NCI-H526 treated with DMSO at 0.1 percent for 48 hours (cell line): ENCODE measurements around the gene PDZRN3.
A peak's percentile ranks its signal among the peaks of the same experiment; 100 is the strongest.

Experiments used
- DNase-seq: peaks from one replicate; lab custom pipeline; 2025; lab: John Stamatoyannopoulos, UW

PDZRN3 gene

DNA sequence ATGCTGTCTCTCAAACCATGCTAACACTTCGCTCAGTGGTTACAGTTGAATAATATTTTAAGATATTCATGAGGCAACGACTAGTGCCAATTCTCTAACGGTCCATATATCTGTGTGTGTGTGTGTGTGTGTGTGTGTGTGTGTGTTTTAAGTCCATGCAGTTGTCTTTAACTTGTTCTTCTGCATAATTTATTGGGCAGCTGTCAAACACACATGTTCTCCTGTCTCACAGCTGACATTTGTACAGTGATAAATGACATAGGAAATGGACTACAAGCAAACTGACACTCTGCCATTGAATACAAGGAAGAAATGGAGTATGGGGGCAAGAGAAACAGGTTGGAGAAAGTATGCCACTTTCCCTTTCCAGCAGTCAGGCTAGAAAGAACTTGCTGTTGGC is 172.0 kb downstream of the PDZRN3 start:
- DNase-seq = no peak

DNA sequence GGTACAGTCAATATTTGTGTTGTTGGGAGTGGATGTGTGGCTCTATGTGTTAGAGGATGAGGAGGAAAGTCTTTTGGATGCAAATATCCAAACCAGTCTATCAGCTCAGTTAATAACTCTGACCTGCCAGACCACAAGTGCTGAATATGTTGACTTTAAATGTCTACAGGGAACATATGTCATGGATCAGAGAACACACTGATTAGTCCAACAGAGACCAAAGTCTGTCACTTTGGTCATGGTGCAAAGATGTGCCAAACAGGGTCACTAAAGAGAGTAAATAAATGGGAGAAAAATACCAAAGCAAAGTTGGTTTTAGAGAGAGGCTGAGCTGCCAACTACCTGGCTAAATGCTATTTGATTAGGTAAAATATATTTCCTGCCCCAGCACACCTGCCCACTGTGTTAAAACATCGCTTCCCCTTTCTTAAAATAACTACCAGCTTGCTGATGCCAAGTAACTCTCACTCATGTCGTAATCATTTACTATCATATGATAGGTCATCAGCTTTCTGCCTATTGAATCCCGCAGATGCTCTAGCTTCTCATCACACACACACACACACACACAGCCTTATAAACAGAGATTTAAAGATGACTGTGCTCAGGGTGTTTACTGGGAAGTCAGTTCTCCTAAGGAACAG is 173.3 kb downstream of the PDZRN3 start:
- DNase-seq = peak; percentile 74

DNA sequence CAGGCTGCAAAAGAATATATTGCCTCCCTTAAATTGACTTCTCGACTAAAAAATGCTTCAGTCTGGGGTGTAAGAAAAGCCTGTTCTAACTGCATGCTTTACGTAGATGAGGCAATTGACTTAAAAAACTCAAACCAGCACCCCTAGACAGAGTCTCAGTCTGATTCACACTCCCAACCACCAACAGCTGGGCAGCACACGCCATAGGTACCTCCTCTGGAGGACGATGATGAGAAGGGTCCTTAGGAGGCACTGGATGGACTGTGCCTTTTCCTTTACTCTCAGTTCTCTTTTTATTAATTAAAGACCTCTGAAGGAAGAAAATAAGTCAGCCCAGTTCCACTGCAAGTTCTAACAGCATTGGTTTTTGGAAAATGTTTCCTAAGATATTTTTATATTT is 175.0 kb downstream of the PDZRN3 start:
- no peak for DNase-seq

DNA sequence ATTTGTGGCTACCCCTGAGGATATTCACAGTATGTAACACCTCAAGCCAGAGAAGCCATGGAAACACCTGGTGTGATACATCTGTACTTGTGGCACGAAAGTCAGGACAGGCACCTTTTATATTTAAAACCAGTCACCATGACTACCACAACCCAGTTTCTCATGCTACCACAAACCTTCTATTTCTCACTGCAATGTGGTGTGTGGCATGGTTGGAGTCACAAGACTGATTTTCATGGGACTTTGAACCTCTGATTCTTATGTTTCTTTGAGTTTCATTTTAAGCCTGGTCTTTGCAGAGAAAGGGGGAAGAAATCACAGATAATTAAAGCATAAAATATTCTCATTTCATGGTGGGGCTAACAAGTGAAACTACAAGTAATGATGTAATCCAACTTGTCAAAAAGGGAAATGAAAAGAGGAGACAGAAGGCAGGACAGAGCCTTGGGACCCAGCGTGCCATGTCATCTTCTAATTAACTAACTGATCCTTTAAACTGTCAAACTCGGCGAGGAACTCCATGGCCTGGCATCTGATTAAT is 175.9 kb downstream of the PDZRN3 start:
- no peak for DNase-seq

DNA sequence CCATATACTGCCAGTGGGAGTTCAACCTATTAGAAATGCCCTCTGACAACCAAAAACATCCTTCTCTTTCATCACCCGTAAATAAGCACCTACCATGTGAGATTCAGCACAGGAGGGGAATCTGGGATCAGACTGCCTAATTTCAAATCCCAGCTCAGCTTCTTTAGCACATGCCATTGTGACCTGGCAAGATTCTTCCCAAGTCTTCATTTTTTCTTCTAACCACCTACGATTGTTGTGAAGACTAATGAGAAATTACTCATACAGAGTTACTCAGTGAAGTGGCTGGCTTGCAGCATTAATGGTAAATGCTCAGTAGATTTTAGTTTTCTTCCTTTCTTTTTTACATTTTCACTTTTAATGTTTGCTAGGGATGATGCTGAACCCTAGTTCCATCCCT is 176.7 kb downstream of the PDZRN3 start:
- no peak for DNase-seq

DNA sequence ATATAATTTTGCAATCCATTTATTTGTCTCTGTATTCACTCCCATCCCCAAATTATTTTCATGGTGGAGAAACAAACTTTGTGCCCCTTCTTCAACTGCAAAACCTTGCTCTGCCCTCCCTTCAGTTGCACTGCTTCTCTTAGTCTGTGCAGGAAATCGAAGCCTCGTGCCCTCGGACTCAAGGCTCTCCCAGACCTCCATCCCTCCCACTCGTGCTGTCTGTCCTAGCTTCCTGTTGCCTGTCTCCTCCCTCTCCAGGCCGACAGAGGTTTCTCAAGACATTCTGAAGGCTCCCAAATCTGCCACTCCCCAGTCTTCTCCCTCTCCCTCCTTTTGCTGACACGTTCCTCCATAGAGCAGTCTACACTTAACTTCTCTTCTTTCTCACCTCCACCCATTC is 177.6 kb downstream of the PDZRN3 start:
- DNase-seq = no peak

DNA sequence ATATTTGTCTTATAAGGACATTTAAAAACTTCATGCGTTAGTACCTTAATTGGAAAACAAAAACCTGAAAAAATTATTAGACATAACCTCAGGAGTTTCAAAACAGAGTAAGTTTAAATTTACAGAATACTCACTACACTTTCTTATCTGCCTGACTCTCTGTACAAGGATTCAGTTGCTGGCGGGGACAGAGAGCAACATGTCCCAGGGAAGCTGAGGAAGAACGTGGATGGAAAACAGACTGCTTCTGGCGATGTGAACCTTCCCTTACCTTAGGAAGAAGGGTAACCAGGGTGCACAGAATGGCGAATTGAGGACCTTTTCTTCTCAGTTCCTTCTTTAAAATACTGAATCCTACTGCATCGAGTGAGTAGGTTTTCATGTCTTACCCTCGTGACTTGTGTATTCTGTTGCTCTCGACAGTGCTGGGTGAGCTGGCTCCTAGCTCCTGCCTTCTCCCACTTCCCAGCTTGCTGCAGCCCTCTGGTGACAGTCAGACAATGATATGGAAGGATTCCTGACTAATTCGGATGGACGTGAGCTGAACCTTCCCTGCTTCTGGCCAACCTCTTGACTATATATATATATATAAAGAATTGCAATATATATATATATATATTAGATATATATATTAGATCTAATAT is 178.2 kb downstream of the PDZRN3 start:
- DNase-seq = no peak

DNA sequence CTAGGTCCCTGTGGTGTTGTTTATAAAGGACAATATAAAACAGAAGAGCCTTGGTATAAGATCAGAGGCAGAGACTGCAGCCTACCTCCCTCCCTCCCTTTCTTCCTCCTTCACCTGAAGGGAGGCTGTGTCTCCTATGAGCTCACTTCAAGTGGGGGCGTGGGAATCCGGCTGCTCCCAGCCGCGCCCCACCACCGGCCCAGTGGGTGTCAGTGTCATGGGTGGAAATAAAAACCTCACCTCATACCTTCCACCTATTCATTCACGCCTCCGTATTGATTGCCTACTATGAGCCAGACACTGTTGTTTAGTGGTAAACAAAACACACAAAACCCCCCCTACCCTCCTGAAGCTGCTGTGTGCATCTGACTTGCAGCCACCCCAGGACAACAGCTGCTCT is 181.9 kb downstream of the PDZRN3 start:
- DNase-seq = no peak

DNA sequence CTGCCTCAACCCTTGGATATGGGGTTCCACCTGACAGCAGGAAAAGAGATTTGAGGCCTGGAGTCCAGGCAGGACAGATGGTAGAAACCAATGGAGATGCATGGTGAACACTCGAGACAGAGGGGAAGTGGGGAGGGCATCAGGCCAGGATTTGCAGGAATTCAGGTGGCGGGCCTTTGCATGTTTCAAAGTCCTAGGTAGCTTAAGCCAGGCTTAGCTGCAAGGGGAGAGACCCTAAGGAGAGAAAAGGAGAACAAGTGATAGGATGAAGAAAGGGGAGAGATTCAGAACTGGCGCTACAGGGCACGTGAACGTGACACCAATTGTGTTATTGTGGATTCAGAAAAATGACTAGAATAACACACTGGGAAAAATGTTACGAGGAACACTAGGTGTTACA is 182.6 kb downstream of the PDZRN3 start:
- DNase-seq = no peak

DNA sequence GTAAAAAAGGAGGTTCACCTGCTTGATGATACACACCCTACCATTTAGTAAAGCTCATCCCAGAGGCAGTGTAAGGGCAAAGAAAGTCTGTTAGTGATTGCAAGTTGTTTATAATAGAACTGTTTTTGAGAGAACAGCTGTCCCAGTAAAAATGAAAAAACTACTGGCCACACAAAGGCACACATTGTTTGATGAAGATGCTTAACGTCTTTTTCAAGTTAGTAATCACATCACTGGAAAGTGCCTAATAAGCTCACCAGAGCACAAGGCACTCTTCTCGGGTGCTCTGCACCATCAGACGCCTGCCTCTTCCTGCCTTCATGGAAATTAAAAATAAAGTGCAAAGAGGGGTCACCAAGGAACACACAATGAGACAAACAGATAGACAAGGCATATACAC is 186.9 kb downstream of the PDZRN3 start:
- peak; percentile 37 for DNase-seq

DNA sequence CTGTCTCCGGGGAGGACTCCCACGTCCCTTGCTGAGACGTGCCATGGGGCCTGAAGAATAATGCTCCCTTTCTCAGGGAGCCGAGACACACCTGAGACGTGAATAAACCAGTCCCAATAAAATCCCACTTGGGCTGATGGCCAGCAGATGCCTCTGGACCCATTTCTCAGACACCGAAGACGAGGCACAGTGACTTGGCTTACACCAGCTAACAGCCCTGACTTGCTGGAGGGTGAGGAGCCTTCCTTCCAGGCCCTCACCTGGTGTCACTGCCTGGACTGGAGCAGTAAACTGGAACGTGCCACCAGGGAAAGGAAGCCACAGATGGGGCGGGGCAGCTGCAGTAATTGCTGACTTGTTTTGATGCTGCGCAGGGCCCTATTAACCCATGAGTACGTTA is 189.7 kb downstream of the PDZRN3 start:
- peak; percentile 18 for DNase-seq

DNA sequence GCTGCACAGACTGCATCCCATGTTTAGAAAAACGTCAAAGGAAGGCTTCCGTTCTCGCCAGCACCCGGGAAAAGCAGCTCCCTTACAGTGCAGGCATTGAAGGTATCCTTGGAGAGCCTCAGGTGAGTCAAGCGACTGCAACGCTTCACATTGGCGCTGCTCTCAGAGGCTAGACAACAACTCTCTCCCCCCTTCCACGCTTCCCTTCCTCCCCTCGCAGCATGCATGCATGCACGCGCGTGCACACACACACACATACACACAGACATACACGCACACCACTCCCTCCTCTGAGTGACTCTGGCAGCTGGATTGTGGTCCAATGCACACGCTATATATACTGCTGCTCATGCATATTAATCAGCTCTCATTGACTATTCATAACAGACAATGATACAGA is 191.1 kb downstream of the PDZRN3 start:
- DNase-seq = peak; percentile 80

DNA sequence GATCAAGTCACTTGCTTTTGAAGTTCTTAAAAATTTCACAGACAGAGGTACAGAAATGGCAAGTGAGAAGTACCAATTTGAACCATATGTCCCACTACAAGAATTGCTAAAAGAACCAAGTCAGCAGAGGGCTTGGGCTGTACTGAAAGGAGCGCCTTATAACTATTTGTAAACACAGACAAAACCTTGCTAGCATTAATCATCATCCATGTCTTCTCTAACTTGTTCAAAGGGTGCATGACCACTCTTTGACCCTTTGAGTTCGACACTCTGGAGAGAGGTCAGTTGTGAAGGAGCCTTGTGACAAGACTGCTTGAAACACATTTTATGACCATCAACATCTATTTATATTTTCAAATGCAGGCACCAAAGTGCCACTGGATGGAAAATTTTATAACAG is 191.7 kb downstream of the PDZRN3 start:
- no peak for DNase-seq

DNA sequence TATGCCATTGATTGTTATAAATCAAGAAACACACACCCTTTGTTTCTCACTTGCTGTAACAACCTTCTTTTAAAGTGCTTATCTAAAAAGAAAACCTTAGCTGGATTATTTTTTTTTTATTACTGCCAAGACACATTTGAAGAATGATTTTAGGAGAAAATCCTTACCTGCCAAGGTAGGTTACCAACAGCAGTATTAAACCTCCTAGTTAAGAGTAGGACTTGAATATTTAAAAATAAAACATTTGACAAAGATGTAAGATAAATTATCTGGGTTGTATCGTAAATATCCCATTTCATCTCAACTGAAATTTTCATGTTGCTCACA is 192.1 kb downstream of the PDZRN3 start:
- no peak for DNase-seq

DNA sequence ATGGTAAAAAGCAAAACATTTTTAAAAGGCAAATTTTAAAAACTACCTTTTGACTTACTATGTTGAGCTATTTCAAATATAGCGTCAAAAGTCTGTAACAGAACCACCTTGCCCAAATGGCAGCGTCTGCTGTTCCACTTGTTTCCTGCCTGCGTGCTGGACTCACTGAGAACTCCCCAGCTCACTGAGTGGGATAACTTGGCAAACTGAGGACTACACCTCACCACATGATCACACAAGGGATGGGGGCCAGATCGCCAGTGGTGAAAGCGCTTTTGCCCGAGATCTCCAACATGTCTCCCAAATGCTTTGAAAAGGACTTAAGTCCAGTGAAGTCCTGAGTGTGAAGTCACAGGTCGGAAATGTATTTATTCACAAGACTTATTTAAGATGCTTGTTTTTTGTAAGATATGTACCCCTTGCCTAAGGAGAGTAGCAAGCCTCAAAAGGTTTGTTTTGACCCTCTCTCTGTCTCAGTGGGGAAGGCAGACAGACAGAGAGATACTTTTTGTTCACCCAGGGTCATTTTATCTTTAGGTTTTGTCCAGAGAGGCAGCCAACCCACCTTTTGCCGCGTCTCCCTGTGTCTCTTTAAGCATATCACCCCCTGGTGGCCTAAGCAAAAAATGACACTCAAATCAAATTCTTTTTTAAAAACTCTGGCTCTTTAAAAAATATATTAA is 192.6 kb downstream of the PDZRN3 start:
- DNase-seq = peak; percentile 57

DNA sequence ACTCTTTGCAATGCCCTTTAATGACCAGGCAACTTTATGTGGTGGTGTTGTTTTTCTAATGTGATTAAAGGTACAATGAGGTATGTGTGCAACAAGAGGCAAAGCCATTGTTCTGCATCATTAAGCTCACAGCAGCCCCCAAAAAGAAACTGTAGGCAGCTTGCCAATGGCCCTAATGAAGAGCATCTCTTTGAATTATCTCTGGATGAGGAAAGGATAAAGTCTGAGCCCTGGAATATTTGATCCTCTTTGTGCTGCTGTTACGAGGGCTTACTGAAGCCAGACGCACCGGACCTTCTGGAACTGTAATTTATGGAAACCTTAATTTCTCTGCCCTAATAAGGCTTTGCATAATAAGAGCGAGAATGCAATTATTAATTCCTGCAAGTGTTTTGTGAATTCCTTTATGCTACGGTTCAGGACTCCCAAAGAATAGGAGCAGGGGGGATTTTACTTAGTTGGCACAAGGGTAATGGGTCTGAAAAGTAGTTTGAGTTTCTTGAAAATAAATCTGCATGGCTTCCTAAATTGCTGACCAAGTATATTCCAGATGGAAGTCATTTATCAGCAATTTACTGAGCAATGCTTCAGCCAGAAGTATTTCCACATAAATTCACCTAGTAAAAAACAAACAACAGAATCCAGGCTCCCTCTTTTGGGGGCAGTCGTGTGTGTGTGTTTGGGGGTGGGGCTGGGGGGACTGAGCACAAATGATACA is 193.4 kb downstream of the PDZRN3 start:
- DNase-seq = no peak

DNA sequence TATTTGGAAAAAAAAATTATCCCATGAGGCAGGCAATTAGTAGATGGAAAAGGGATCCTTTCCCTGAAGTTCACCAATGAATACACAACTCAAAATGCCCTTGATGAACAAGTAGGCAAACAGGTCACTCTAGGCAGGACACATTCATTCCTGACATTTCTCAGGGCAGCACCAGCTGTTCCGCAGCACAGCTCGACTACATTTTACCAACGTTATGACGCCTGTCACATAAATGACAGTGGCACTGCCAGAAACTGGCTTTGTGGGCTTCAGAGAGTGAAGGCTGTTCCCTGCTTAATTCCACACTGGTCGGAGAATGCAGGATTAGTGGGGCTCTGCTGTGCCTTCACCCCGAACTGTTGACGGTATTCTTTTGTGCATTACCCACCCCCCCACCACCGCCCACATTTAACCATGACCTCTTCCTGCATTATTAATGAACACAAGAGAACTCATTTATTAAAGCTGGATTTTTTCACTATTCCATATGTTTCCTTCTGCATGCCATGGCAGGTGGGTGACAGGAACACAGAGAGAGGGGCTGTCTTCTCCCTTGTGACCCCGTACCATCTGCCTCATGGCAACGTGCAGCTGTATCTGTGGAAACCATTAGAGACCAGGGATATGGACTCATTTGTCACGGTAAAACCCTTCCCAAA is 197.6 kb downstream of the PDZRN3 start:
- DNase-seq = no peak

DNA sequence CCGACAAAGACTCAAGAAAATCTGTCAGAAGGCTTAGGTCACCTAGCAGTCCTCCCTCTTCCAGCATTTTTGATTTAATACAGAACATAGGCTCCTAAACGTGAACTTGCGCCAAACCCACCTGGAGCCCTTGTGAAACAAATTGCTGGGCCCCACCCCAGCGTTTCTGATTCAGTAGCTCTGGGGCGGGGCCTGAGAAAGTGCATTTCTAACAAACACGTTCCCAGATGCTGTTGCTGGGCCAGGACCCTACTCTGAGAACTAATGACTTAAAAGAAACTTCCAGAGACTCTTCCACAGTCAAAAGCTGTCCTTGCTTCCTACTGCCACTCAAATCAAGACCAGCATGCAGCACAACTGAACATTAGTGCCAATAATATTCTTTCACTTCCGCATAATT is 198.1 kb downstream of the PDZRN3 start:
- DNase-seq = no peak

DNA sequence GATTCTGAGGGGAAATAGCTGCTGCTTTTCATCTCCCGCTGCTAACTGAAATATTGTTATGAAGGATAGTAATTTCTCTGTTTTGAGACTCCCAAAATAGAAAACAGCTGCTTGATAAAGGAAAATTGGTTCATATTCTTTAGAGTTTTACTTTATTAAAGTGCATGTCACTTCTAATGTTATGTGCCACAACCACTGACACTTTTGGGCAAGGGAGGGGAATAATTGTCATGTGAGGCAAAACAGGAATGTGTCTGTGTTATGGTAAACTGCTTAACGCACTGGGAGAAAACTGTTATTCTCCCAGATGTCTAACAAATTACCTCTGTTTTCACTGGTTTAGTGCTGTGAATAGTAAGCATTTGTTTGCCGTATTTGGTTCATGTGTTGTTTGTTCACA is 201.6 kb downstream of the PDZRN3 start:
- no peak for DNase-seq

DNA sequence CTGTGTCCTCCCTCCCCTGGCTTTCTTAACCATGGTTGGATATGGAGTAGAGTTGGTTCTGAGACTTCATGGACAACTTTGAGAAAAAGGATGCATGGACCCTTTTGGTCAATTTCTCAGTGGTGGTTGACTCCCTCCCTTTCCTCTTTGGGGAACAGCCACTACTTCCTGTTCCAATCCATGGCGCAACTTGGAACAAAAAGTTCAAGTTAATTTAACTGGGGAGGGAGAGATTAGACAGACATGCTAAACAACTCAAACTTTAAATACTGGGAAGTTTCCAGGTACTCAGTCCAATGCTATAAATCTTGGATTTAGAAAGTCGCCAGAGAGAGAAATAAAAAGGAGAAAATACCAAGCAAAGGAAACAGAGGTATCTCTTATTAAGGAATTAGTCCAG is 202.2 kb downstream of the PDZRN3 start:
- no peak for DNase-seq

DNA sequence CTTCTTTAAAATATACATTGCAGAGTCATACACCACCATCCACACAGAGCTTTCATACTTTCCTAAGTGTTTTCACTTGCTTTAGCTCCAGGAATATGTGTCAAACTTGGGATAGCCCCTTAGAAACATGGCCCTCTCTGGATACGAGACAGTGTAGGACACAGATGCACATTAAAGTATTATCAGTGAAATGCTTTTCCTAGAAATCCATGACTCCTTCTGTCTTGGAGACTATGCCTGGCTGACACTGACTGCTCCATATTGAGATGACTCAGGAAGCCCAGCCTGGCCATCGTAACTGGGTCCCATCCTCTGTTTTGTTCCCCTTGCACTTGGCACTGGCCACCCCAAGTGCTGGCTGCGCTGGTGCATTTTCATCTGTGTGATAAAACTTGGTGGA is 204.8 kb downstream of the PDZRN3 start:
- no peak for DNase-seq

DNA sequence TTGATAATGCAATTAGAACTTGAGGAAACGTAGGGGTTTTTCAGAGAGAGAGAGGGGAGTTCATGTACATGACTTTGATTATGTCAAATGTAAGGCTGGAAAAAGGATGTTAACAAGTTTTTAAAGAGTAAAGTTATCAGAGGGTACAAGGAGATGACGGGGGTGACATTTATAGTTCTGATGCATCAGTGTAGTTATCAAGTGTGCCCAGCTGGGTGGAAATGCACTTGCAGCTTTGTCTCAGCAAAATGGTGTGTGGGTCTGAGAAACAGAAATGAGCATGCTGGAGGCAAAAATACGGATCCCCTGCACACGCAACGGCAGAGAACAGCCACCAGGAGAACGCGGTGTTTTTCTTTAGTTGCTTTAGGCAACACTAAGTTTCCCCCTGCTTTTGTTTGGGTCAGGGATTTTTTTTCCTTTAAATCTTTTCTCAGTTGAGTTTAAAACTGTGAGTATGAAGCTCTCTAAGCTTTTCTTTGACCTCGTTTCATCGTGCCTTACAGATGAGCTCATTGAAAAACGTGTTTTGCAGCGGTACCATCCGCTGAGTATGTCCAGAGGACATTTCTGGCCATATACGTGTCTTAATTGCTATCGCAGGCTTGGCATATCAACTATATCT is 205.4 kb downstream of the PDZRN3 start:
- no peak for DNase-seq
